GM19397 (cell line): ENCODE results near the gene STAP2.
"Not testable (repeated sequence)": the region's sequence is repeated elsewhere in the genome, so short reads cannot be mapped to it uniquely, and the experiment has no call there.

Experiments
- ATAC-seq: cut with Tn5 transposase; IDR thresholded peaks from one replicate; pipeline ENCODE4 v1.9.1; 2021; ENCODE audit warnings: mild to moderate bottlenecking, moderate library complexity; ENCODE audit not compliant: unreplicated experiment

The STAP2 gene

DNA sequence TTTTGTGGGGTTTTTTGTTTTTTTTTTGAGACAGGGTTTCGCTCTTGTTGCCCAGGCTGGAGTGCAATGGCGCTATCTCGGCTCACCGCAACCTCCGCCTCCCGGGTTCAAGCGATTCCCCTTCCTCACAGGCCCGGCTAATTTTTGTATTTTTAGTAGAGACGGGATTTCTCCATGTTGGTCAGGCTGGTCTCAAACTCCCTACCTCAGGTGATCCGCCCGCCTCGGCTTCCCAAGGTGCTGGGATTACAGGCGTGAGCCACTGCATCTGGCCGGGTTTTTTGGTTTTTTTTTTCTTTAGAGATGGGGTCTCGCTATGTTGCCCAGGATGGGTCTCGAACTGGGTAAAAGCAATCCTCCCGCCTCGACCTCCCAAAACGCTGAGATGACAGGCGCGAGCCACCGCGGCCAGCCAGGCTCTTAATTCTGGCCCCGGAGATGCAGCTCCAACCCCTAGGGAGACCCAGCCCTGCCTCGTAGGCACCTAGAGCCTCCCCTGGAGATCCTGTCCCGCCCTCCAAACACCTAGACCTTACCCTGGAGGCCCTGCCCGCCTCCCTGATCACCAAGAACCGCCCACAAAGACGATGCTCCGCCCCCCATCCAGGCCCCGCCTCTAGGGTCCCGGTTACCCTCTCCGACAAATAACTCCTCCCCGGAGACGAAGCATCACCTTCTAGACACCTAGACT lies 9.5 kb downstream of the STAP2 start:
- ATAC-seq = not testable (repeated sequence)

DNA sequence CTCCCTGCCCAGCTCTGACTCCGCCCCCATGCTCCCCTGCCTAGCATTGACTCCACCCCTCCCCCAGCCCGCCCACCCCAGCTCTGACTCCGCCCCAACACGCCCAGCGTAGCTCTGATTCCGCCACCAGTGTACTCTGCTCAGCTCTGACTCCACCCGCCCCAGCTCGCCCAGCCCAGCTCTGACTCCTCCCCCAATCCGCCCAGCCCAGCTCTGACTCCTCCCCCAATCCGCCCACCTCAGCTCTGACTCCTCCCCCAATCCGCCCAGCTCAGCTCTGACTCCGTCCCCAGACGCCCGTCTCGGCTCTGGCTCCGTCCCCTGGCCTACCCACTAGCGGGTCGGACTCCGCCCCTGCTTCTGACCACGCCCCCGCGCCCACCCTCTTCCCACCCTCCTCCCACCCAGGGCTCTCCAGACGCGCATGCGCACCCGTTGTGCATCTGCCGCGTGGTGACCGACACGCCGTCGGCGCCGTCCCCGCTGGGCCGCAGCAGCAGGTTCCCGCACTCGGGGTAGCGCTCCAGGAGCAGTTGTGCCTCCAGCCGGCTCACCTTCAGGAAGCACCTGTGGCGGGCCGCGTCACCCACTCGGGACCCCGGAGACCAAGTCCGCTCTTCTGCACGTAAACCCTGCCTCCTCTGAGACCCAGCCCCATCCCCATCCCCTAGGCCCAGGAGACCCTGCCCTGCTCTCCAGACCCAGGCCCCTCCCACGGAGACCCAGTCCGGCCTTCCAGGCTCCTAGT lies 10.2 kb downstream of the STAP2 start:
- ATAC-seq = peak; percentile 84

DNA sequence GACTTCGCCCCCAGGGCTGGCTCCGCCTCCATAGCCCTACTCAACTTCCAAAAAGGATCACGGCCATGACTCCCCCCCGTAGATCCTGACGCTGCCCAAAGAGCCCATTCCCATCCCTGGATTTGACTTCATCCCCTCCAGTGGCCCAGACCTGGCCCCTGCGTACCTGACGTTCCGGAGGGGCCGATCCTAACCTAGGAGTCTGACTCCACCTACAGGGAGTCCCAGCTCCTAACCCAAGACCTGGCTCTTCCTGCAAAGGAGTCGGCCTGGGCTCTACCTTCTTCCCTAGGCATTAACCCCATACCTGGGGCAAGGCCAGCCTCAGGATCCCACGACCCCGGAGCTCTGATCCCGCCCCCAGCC lies 10.8 kb downstream of the STAP2 start:
- peak; percentile 4 for ATAC-seq

DNA sequence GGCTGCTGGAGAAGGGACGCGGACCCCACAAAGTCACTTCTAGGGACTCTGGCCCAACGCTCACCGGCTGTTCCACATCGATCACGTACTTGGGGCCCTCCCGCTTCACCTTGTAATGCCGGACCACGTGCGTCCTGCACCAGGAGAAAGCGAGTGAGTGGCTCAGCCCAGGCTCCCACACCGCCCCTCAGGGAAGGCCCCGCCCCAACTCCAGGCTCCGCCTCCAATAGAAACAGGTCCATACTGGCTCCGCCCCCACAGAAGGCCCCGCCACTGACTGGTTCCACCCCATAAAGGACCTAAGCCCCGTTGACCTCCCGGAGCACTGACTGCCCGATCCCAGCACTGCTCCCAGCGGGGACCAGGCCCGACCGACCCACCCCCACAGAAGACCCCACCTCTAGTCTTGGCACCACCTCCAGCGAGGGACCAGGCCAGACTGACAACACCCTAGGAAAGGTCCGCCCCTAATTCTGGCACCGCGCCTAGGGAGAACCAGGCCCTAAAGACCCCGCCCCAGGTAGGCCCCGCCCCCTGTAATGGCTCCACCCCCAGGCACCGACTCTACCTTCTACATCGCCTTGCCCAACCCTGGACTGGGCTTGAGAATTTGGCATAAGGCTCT lies 11.3 kb downstream of the STAP2 start:
- ATAC-seq = no peak

DNA sequence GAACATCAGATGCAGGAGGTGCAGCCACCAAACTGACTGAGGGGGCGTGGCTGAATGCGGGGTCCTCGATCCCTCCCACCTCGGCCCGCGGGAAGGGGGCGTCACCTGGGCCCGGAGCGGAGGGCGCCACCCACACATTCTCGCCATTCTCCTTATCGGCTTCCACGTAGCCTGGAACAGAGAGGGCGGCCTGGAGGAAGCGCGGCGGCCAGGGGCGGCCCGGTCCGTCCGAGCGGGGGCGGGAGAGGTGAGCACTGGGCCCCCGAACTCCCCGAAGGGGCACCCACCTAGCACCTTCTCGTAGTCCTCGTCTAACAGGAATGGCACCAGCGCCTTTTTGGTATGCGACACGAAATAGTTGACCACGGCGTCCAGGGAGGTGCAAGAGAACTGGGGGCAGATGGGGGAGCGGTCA lies 11.8 kb downstream of the STAP2 start:
- ATAC-seq = no peak

DNA sequence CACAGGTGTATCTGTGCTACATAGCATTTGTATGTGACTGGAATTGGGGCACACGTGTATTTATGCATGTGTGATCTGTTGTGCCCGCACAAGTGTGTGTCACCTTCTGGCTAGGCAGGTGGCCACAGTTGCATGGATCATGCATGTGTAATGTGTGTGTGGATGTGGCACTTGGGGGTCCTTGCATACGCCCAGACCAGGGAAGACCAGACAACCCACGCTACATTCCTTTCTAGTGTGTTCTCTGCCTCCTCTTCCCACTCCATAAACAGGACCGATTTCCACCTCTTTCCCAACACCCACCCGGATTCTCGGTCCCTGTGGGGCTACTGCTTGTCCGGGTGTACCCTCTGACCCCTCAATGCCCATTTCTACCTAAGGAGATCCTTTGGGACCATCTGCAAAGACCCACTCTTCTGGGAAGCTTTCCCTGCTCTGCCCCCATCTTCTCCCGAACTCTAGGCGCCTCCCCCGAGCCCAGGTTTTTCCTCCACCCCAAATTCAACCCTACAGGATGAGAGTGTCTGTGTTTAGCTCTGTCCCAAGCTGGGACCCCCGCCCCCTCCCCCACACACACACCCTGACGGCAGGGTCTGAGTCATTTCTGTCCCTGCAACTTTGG lies 12.3 kb downstream of the STAP2 start:
- no peak for ATAC-seq

DNA sequence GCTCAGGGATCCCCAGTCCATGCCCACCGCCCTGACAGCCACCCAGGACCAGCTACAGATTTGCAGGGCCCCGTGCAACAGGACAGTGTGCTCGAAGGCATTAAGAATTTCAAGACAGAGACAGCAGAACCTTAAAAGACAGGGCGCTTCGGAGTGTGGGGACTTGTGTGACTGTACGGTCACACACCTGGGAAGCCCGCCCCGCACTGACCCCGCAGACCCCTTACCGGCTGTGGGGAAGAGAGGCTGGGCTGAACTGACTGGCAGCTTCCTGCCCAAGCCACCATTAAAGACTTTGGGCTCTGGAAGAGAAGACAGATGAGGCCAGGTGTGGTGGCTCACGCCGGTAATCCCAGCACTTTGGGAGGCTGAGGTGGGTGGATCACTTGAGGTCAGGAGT lies 14.4 kb downstream of the STAP2 start:
- no peak for ATAC-seq

DNA sequence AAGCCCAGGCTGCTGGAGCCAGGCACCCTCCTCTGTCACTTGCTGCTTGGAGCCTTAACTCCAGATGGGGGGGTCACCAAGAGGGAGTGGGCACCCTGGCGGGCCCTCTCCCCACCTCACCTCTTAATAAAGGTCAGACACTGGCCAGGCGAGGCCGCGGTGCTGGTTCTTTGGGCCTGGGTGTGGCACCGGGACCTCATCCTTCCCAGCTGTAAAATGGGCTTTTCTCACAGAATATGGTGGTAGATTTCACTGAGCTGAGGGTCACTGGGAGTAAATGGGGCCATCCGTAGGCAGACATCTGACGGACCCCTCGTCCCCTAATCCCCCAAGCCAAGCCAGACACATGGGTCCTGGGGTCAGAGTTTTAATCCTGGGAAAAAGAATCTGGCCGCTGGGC lies 14.9 kb downstream of the STAP2 start:
- no peak for ATAC-seq

DNA sequence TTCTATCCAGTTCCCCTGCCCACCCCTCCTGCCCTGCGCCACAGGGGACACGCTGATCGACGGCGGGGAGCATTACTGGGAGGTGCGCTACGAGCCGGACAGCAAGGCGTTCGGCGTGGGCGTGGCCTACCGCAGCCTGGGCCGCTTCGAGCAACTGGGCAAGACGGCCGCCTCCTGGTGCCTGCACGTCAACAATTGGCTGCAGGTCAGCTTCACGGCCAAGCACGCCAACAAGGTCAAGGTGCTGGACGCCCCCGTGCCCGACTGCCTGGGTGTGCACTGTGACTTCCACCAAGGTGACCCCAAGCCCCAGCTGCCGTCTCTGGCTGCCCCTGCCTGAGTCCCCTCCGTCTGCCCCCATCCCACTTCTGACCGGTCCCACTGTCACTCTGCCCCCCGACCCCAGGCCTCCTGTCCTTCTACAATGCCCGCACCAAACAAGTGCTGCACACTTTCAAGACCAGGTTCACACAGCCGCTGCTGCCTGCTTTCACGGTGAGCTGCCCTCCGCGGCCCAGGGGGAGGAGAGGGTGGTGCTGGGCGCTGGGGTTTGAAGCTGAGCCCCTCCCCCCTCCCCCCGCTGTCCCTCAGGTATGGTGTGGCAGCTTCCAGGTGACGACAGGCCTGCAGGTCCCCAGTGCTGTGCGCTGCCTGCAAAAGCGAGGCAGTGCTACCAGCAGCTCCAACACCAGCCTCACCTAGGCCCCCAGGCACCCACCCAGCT lies 15.5 kb downstream of the STAP2 start:
- no peak for ATAC-seq

DNA sequence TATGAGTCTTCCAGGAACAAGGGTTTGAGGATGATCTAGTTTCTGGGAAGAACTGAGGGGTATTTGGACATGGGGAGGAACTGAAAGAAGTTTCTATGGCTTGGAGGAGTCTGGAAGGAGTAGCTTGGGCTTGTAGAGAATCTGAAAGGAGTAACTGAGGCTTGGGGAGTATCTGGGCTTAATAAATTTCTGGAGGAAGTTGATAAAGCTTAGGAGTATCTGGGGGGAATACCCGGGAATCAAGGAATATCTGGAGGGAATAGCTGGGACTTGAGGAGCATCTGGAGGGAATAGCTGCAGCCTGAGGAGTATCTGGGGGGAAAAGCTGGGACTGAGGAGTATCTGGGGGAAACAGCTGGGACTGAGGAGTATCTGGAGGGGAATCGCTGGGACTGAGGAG lies 18.2 kb downstream of the STAP2 start:
- ATAC-seq = no peak

DNA sequence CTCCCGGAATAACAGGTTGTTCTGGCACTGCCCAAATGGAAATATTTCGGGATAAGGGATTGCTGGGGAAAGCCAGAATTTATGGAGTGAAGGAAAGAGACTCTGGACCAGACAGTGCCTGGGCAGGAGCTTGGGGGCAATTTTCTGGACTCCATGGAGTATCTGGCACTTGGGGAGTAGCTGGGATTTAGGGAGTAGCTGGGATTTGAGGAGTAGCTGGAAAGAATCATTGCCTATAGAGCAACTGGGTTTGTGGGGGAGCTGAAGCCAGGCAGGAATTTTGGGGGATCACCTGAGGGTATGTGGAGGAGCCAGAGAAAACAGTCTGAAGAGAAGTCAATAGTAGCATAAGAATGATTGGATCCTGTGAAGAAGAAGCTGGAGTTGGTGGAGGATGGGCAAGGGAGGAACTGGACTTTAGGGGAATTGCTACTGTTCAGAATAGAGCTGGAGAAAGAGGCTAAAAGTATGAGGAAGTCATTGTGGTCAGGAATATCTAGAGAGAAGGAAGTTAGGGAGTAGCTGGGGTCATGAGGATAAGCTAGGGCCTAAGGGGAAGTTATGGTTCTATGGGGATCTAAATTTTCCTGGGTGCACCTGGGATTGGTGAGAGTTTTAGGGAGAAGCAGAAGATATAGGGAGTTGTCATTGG lies 19.4 kb downstream of the STAP2 start:
- no peak for ATAC-seq

DNA sequence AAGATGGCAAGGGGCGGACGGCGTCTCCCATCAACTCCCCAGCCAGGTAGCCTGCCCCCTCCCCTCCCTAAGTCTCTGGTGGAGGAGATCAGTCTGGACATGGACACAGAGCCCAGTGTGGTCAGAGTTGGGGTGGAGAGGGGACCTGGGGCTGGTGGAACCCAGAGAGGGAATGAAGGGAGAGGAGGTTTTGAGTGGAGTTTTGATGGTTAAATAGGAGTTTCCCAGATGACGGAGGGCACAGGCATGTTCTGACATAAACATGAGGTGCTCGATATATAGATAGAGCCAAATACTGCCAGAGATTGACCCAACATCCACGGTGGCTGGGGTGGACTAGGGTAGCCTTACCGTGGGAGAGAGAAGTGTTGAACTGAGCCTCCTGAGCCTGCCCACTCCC lies 20.2 kb downstream of the STAP2 start:
- ATAC-seq = no peak

DNA sequence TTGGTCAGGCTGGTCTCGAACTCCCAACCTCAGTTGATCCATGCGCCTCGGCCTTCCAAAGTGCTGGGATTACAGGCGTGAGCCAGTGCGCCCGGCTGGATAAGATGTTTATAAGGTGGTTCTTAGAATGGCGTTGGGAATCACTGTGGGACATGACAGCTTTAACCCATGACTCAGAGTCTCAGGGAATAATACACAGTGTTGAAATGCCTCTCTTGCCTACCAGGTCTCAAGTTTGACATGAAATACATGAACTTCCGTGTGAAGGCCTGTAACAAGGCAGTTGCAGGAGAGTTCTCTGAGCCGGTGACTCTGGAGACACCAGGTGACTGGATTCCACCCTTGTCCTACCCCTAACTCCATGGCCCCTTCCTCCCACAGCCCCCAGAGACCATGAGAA lies 21.7 kb downstream of the STAP2 start:
- ATAC-seq = no peak

DNA sequence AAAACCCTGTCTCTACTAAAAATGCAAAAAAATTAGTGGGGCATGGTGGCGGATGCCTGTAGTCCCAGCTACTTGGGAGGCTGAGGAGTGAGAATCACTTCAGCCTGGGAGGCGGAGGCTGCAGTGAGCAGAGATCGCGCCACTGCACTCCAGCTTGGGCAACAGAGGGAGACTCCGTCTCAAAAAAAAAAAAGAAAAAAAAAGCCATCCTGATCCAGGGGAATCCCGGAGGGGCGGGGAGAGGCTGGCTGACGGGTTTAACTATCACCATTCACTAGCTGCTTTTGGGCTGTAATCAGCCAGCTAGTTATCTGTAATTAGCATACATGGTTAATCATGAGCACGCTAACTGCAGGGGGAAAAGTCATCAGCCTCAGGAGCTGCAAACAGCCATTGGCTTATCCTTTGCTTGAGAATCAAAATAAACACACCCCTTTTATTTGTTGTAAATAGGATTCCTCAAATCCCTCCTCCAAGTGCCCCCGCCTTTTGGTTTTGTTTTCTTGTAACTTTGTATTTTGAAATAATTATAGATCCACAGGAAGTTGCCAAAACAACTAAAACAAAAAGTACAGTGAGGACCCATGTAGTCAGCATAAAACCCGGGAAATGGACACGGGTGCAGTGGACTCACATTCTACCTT lies 24.7 kb downstream of the STAP2 start:
- ATAC-seq = no peak

DNA sequence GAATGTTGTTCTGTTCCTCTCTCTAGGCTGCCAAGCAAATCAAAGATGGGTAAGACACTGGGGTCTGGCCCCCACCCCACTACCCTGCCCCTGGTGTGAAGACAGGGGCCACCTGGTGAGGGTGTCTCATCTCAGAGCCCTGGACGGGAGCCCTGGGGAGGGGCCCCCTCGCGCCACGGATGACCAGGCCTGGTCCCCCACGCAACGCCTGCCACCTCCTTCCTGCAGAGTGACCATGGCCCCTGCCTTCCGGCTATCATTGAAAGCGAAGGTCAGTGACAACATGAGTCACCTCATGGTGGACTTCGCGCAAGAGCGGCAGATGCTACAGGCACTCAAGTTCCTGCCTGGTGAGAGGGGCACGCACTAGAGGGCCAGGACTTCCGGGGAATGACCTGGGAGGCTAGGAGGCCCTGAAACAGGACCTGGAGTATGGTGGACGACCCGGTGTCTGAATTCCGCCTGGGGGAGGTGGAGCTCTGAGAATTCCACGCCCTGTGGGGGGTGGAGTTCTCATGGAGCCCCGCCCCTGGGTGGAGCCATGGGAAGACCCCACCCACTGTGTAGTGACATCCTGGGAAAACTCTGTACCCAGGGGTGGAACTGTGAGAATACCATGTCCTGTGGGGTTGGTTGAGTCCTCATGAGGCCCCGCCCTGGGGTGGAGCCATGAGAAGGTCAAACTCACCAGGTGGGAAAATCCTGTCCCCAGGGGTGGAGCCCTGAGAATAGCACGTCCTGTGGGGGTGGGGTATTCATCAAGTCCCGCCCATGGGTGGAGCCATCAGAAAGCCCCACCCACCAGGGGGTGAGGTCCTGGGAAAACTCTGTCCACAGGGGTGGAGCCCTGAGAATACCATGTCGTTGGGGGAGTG lies 28.1 kb downstream of the STAP2 start:
- no peak for ATAC-seq

DNA sequence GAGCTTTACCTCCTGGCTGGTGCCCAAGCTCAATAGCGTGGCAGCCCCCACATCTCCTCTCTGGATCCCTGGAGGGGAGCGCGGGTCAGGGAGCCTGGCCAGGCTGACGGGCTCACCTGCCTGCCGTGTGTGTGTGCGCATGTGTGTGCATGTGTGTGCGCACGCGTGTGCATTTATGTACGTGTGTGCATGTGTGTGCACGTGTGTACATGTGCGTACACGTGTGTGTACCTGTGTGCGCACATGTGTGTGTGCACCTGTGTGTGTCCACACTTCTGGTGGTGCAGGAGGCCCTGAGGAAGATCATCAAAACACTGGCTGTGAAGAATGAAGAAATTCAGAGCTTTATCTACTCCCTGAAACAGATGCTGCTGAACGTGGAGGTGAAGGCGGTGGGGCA lies 33.0 kb downstream of the STAP2 start:
- ATAC-seq = no peak

DNA sequence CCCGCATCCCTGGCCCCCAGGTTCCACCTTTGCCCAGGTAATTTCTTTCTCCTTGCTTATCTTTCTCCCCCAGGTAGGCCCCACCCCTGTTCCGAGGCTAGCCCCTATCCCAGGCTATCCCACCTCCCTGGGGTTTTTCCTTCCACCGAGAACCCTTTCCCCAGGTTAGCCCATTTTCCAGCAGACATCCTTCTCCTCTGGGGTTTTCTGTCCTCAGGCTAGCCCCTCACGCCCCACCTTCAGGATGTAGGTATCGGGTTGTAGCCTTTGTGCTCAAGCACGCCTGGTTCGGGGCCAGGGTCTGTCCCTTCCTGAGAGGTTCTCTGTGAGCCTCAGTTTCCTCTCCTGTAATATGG lies 33.4 kb downstream of the STAP2 start:
- ATAC-seq = no peak

DNA sequence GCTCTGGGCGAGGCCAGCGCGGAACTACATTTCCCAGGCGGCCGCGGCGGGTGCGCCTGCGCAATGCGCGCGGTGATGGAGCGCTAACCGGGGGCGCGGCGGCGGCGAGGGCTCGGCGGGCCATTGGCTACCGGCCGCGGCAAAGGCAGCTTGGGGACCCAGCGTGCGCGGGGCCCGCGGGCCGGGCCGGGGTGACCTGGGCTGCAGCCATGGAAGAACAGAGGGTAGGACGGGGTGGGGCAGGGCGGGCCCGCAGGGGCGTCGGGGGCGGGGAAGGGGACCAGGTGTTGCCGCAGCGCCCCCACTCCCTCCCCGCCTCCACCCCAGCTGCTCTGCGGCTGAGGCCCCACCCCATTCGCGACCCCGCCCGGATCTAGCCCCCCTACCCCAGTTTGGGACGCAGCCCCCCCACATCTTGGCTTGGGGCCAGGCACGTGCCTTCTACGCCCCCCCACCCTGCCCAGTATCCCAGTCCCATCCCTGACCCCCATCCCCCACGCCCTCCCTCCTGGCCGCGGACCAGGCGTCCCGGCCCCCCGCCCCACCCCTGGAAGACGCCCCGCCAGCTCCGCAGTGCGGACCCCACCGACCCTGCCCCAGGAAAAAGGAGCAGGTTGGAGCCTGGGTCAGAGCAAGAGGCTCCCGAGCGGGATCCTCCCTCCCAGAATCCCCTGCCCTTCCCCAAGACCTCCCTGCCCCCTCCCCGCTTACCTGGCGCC lies 33.9 kb downstream of the STAP2 start, which contains the start of gene FSD1:
Gene FSD1 (plus strand): TSS at position 61 of the 719 bp plus-strand sequence. CDS start 149 bp downstream, at position 210.
- no peak for ATAC-seq
